GM12873 (cell line): ENCODE data around the gene CAMTA1.

ENCODE experiments used
- TF ChIP-seq, protein P1 (sequence below): IDR thresholded peaks from 2 replicates; pipeline ENCODE4 v1.5.1; 2012; ENCODE audit warnings: low read depth, mild to moderate bottlenecking, moderate library complexity, low read length, control low read depth; ENCODE audit not compliant: insufficient read depth; ENCODE audit errors: missing control alignments

The CAMTA1 gene

DNA sequence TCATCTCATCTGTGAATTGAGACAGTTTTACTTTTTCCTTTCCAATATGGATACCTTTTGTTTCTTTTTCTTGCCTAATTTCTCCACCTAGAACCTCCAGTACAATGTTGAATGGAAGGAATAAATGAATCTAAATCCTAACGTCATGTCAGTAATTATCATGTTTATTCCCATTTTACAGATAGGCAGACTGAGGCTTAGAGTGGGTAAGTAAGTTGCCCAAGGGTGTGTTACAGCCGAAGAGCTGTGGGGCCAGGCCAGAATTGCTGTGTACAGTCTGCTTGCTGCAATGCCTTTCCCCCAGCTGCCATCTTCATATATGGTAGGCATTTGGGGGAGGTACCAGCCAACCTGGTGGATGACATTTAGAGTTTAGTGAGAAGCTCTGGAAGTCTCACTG is 162.7 kb downstream of the CAMTA1 start:
- TF ChIP-seq, protein P1, sequence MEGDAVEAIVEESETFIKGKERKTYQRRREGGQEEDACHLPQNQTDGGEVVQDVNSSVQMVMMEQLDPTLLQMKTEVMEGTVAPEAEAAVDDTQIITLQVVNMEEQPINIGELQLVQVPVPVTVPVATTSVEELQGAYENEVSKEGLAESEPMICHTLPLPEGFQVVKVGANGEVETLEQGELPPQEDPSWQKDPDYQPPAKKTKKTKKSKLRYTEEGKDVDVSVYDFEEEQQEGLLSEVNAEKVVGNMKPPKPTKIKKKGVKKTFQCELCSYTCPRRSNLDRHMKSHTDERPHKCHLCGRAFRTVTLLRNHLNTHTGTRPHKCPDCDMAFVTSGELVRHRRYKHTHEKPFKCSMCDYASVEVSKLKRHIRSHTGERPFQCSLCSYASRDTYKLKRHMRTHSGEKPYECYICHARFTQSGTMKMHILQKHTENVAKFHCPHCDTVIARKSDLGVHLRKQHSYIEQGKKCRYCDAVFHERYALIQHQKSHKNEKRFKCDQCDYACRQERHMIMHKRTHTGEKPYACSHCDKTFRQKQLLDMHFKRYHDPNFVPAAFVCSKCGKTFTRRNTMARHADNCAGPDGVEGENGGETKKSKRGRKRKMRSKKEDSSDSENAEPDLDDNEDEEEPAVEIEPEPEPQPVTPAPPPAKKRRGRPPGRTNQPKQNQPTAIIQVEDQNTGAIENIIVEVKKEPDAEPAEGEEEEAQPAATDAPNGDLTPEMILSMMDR, result no peak

DNA sequence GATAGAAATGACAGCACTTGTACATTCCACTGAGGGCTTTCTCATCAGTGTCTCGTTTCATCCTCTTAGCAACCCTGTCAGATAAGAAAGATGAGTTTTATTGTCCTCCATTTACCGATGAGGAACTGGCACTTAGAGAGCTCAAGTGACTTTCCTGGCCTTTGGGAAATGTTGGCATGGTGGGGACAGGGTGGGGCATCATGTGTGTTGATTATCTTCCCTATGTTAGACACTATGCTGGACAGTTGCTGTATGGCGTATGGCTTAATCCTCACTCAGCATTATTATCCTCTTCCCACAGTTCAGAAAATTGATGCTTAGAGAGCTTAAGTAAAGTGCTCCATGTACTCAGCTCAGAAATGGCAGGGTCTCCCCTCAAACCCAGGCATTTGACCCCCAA is 163.2 kb downstream of the CAMTA1 start:
- TF ChIP-seq, protein P1, result no peak

DNA sequence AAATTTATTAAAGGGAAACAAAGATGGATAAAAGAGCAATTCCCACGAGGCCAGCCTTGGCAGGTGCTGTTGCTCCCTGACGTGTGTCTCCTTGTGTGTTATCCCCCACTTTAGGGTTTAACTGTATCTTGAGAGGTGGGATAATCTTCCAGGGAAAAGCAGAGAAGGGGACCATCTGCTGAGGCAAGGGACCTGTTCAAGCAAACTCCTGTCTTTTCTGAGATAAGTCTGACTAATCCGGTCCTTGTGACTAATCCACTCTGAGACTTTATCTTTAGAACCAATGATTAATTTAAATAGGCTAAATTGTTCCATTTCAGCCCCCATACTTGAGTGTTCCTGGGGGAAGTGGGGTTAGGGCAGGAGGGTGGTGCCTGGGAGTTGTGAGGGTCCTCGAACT is 163.6 kb downstream of the CAMTA1 start:
- TF ChIP-seq, protein P1, result no peak

DNA sequence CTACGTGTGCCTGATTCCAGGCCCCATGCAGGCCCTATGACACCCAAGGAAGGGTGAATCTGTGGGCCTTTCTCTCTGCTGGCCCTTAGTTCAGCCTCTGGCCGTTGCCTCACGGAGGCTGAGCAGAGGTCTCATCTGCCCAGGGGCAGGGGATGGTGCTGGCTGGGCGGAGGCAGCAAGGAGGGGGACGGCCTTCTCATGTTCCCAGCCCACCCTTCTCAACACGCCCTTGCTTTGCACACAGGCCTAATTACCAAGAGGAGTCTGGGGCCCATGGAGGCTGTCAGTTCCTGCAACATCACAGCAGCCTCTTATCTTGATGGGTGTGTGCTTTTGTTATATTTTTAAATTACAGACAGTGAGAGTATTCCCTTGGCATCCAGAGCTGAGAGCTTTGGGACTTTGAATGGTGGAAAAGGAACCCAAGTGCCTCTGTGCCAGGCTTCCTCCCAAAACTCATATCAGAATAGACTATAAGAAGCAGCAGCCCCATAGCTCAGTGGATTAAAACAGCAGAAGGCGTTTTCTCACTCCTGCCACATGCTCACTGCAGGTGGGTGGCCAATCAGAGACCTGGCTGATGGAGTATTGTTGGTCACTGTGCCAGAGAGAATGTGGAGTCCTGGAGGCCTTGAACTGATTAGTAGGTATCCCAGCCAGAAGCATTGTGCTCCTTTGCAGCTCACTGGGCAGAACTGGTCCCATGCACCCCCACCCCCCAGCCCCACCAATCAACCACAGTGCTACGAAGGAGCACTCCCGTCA is 164.9 kb downstream of the CAMTA1 start:
- TF ChIP-seq, protein P1, result no peak

DNA sequence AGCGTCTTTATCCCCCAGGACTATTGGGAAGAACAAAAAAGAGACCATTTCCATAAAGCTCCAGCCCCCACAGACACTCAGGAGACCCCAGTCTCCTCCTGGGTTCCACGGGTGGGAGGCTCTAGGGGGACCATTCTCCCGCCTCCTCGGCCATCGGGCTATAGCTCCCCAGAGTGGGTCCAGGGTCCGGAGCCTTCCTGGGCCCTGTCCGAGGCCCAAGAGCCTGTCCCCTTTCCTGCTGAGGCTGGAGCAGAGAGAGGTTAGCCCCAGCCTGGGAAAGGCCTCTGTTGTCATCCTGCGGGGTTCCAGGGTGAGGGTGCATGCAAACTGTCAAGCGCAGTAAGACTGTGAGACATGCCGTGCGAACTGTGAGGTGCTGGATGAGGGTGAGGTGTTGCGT is 166.3 kb downstream of the CAMTA1 start:
- TF ChIP-seq, protein P1, result no peak

DNA sequence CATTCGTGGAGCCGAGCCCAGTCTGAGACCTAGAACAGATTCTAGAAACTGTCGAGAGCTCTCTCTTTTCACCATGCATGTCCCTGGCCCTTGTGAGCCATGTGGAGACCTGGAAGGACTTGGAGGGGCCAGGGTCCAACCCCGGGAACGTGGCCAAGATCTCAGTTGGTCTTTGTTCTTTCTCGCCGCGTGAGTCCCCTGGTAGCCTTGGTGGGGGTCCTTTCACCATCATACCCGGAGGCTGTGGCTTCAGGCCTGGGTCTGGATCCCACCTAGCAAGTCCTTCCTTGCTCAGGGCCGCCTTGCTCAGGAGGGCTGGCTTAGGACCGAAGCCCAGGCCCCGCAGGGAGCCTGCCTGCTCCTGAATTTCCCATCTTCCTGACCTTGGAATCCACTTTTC is 168.0 kb downstream of the CAMTA1 start:
- TF ChIP-seq, protein P1, result no peak

DNA sequence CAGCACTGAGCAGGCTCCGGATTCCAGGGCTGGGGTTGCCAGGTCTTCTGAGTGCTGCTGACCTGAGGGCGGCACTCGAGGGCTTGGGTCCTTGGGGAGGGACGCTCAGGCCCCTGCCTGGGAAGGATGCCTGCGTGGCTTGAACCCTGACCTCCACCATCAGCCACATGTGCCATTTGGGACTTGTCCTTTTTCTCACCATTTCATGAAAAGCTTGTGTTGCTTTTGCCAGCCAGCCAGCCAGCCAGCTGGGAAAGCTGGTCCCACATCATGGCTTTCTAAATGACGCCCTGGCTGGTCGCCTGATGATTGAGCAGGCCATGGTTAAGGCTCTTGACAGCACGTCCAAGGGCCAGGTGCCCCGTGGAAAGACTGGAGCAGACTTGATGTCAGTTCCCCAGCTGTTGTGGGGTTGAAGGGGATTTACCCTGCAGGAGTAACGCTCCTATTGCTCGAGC is 168.7 kb downstream of the CAMTA1 start:
- TF ChIP-seq, protein P1, result no peak

DNA sequence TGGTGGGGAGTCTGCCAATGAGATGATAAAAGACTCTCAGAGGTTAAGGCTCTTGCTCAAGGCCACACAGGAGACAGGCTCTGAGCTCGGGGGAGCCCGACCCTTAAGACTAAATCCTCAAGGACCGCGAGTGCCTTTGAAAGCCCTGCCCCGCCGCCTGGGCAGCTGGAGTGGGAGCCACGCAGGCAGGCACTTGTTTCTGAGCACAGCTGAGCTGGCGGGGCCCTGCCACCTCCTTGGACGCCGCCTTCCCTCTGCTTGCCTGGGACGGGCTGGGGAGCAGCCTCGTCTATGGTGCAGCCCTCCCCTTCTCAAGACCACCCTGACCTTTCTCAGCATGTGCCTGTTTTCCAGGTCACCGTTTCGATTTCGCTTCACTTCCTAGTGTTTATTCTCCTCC is 169.3 kb downstream of the CAMTA1 start:
- TF ChIP-seq, protein P1, result no peak
